Mucosa of descending colon (tissue), 3 donors: ENCODE data around the gene TIGIT. TPM values are rescaled to one million over a fixed set of nuclear protein-coding genes. Genes with fewer than 3 reads are reported as not detected.
"Not testable (repeated sequence)": the region's sequence is repeated elsewhere in the genome, so short reads cannot be mapped to it uniquely, and the experiment has no call there.

Experiments used
- ATAC-seq: fragments of 200-7000 bp; cut with Tn5 transposase; one replicate; pipeline ENCODE4 v1.9.1; 2020; ENCODE audit warnings: mild to moderate bottlenecking, moderate library complexity
- DNase-seq, 3 donors: peaks; one replicate each; pipeline ENCODE4 v3.0.0-alpha.2; 2020
- H3K36me3 ChIP-seq: fragments of 200-600 bp; one replicate; pipeline ENCODE4 v1.8.0; 2021; ENCODE audit warnings: low read depth, mild to moderate bottlenecking
- H3K4me1 ChIP-seq: fragments of 200-600 bp; one replicate; pipeline ENCODE4 v1.8.0; 2021; ENCODE audit warnings: low read depth, mild to moderate bottlenecking
- H3K4me3 ChIP-seq: fragments of 200-600 bp; one replicate; pipeline ENCODE4 v1.8.0; 2021; ENCODE audit warnings: mild to moderate bottlenecking
- H3K9me3 ChIP-seq: fragments of 200-600 bp; one replicate; pipeline ENCODE4 v1.8.0; 2021; ENCODE audit warnings: mild to moderate bottlenecking
- intact Hi-C, 2 donors: fragments of 100-400 bp; cut with DNase I in 1 of 2; cut with micrococcal nuclease in 1 of 2; formaldehyde crosslinking; loops; one replicate each; pipeline versions ENCODE4 v1.11.0 to v1.11.1; 2022; cut with DNase I, micrococcal nuclease
- total RNA-seq, 3 donors: library from RNA; stranded (reverse); fragmentation: NEBNext Ultra II Directional in 2 of 3; extraction: Animal tissue kit (Norgen Biotek cat#: 25700) in 2 of 3; gene quantifications; one replicate each; pipeline versions ENCODE4 v1.2.1 to v1.2.4, GENCODE V29; 2021 to 2023
- TF ChIP-seq, protein P1 (sequence below): fragments of 200-600 bp; IDR thresholded peaks from one replicate; pipeline ENCODE4 v1.8.0; 2022; ENCODE audit warnings: antibody characterized with exemption, mild to moderate bottlenecking
- donor health status: DM: no; HTN: no; CAD: no; lungs with moderate emphysema.
- donor health status: DM: no; HTN: no; CAD: no.
- donor health status: DM: no; HTN: yes; CAD: no.

Gene TIGIT
- total RNA-seq, 3 donors from 2014 or later, result 0.54 to 1.6 (median 0.84) TPM

DNA sequence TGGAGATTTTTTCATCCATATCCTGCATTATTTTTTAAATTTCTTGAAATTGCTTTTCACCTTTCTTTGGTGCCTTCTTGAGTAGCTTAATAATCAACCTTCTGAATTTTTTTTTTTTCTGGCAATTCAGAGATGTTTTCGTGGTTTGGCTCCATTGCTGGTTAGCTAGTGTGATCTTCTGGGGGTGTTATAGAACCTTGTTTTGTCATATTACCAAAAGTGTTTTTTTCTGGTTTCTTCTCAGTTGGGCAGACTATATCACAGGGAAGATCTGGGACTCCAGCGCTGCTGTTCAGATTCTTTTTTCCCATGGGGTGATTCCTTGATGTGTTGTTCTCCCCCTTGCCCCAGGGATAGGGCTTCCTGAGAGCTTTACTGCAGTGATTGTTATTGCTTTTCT is 23.8 kb upstream of the TIGIT start:
- intact Hi-C loops, result no loop called here
- no peak for ATAC-seq
- DNase-seq, result no peak

DNA sequence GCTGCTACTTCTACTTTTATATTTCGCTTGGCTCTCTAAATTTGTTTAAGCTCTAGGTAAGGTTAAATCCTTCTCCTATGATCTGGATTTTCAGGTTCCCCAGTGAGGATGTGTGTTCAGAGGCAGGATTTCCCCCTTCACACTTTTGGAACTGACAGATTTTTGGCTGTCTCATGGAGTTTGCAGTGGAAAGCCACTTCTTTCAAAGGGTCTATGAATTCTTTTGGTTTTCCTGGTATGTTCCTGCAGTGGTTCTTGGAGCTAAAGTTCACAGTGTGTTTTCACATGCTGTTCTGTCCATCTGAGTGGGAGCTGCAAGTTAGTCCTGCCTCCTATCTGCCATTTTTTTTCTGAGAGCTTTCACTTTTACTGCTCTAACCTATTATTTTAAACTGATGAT is 21.6 kb upstream of the TIGIT start:
- no peak for DNase-seq
- no peaks in the 10 kb centered on the region for H3K36me3 ChIP-seq
- TF ChIP-seq, protein P1, sequence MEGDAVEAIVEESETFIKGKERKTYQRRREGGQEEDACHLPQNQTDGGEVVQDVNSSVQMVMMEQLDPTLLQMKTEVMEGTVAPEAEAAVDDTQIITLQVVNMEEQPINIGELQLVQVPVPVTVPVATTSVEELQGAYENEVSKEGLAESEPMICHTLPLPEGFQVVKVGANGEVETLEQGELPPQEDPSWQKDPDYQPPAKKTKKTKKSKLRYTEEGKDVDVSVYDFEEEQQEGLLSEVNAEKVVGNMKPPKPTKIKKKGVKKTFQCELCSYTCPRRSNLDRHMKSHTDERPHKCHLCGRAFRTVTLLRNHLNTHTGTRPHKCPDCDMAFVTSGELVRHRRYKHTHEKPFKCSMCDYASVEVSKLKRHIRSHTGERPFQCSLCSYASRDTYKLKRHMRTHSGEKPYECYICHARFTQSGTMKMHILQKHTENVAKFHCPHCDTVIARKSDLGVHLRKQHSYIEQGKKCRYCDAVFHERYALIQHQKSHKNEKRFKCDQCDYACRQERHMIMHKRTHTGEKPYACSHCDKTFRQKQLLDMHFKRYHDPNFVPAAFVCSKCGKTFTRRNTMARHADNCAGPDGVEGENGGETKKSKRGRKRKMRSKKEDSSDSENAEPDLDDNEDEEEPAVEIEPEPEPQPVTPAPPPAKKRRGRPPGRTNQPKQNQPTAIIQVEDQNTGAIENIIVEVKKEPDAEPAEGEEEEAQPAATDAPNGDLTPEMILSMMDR, result no peak
- intact Hi-C loops, result no loop called here
- H3K4me3 ChIP-seq, result no peak overlapping the region
- no peaks in the 10 kb centered on the region for H3K9me3 ChIP-seq
- no peak for ATAC-seq
- no peaks in the 10 kb centered on the region for H3K4me1 ChIP-seq

More for the DNA sequence above, 23.8 kb upstream of the TIGIT start:
- no peaks in the 10 kb centered on the region for H3K36me3 ChIP-seq
- H3K4me3 ChIP-seq, result no peak overlapping the region
- no peaks in the 10 kb centered on the region for H3K4me1 ChIP-seq
- H3K9me3 ChIP-seq, result no peaks in the 10 kb centered on the region
- TF ChIP-seq, protein P1, result no peak

DNA sequence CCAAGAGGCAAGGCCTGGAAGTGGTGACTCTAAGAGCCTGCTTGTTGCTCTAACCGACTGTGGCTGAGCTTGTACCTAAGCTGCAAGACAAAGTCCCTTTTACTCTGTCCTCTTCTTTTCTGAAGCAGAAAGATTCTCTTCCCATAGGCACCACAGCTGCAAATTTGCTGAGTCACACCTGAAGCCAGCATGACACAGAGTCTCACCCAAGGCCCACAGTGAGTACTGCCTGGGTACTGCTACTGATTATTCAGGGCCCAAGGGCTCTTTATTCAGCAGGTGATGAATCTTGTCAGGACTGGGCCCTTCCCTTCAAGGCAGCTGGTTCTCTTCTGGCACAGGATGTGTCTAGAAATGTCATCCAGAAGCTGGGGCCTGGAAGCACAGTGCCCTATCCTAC is 18.9 kb upstream of the TIGIT start:
- Histone ChIP-seq H3K36me3 (no peaks in the 10 kb centered on the region), H3K4me3 (no peak overlapping the region), H3K9me3 (no peaks in the 10 kb centered on the region), H3K4me1 (no peaks in the 10 kb centered on the region)
- intact Hi-C loops, result no loop called here
- no peak for ATAC-seq
- DNase-seq, result no peak
- TF ChIP-seq, protein P1, result no peak

DNA sequence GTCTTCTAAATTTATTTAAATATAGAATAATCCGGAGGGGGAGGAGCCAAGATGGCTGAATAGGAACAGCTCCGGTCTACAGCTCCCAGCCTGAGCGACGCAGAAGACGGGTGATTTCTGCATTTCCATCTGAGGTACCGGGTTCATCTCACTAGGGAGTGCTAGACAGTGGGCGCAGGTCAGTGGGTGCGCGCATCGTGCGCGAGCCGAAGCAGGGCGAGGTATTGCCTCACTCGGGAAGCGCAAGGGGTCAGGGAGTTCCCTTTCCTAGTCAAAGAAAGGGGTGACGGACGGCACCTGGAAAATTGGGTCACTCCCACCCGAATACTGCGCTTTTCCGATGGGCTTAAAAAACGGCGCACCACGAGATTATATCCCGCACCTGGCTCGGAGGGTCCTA is 17.0 kb upstream of the TIGIT start:
- H3K4me3 ChIP-seq, H3K4me1 ChIP-seq, DNase-seq, H3K9me3 ChIP-seq, H3K36me3 ChIP-seq, ATAC-seq, intact Hi-C loops: not testable (repeated sequence)

DNA sequence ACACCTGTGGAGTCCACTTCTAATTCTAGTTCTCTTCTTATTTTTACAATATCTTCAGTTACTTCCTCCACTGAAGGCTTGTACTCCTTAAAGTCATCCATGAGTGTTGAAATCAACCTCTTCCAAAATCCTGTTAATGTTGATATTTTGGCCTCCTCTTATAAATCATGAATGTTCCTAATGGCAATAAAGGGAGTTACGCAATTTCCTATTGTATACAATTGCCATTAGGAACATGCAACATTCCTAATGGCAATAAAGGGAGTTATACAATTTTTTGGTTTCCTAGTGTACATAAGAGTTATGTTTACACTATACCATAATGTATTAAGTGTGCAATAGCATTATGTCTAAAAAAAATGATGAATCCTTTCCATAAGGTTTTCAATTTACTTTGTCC is 9.2 kb upstream of the TIGIT start:
- intact Hi-C loops, result no loop called here
- H3K4me3 ChIP-seq, result no peak overlapping the region

DNA sequence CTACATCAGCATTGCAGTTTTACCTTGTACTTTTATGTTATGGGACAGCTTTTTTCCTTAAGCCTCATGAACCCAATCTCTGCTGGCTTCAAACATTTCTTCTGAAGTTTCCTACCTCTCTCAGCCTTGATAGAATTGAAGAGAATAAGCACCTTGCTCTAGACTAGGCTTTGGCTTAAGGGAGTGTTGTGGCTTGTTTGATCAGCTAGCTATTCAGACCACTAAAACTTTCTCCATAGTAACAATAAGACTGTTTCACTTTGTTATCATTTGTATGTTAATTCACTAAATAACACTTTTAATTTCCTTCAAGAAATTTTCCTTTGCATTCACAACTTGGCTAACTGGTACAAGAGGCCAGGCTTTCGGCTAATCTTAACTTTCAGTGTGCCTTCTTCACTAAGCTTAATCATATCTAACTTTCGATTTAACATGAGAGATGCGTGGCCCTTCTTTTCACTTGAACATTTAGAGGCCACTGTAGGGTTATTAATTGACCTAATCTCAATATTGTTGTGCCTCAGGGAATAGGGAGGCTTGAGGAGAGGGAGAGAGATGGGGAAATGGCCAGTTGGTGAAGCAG is 8.1 kb upstream of the TIGIT start:
- Histone ChIP-seq H3K4me1 (no peaks in the 10 kb centered on the region), H3K4me3 (no peak overlapping the region), H3K9me3 (no peaks in the 10 kb centered on the region), H3K36me3 (no peaks in the 10 kb centered on the region)
- no peak for DNase-seq
- intact Hi-C loops, result no loop called here
- TF ChIP-seq, protein P1, result no peak
- ATAC-seq, result peak; percentile 22

More for the DNA sequence above, 9.2 kb upstream of the TIGIT start:
- Histone ChIP-seq H3K9me3 (no peaks in the 10 kb centered on the region), H3K36me3 (no peaks in the 10 kb centered on the region), H3K4me1 (no peaks in the 10 kb centered on the region)
- DNase-seq, result no peak
- TF ChIP-seq, protein P1, result no peak
- no peak for ATAC-seq
